ENCODE data around the gene KLHL14. TPM values are rescaled to one million over a fixed set of nuclear protein-coding genes. Genes with fewer than 3 reads are reported as not detected.

The KLHL14 gene
- total RNA-seq, 1 donor = not detected

- no peak for DNase-seq (ENCODE audit: insufficient read length, low spot score, missing footprints)
- H3K4me3 ChIP-seq (ENCODE audit: insufficient read depth, low read length) = no peak overlapping the region
- no peaks in the 10 kb centered on the region for H3K79me2 ChIP-seq (ENCODE audit: insufficient read depth, low read length)
- H4K20me1 ChIP-seq (ENCODE audit: insufficient read depth, low read length) = no peaks in the 10 kb centered on the region
- no peaks in the 10 kb centered on the region for H3K27me3 ChIP-seq (ENCODE audit: insufficient read depth, low read length)
- TF ChIP-seq, protein P1, sequence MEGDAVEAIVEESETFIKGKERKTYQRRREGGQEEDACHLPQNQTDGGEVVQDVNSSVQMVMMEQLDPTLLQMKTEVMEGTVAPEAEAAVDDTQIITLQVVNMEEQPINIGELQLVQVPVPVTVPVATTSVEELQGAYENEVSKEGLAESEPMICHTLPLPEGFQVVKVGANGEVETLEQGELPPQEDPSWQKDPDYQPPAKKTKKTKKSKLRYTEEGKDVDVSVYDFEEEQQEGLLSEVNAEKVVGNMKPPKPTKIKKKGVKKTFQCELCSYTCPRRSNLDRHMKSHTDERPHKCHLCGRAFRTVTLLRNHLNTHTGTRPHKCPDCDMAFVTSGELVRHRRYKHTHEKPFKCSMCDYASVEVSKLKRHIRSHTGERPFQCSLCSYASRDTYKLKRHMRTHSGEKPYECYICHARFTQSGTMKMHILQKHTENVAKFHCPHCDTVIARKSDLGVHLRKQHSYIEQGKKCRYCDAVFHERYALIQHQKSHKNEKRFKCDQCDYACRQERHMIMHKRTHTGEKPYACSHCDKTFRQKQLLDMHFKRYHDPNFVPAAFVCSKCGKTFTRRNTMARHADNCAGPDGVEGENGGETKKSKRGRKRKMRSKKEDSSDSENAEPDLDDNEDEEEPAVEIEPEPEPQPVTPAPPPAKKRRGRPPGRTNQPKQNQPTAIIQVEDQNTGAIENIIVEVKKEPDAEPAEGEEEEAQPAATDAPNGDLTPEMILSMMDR (IDR thresholded peaks at IDR 0.05; ENCODE audit: extremely low read depth, low read depth, low read length) = no peak
- no peaks in the 10 kb centered on the region for H3K36me3 ChIP-seq (ENCODE audit: insufficient read depth, low read length)
- H3K4me1 ChIP-seq (ENCODE audit: insufficient read depth, low read length) = no peaks in the 10 kb centered on the region
- no peaks in the 10 kb centered on the region for H3K9me3 ChIP-seq (ENCODE audit: low read depth, low read length)
- no peak overlapping the region for H3K4me2 ChIP-seq (ENCODE audit: insufficient read depth, low read length)
- H3K27ac ChIP-seq (ENCODE audit: low read depth, low read length) = no peak overlapping the region
- no peak overlapping the region for H2AFZ ChIP-seq (ENCODE audit: low read length)
Measured at GRCh38 chr18:32732165-32732564, 40.7 kb downstream of the KLHL14 start.

DNA sequence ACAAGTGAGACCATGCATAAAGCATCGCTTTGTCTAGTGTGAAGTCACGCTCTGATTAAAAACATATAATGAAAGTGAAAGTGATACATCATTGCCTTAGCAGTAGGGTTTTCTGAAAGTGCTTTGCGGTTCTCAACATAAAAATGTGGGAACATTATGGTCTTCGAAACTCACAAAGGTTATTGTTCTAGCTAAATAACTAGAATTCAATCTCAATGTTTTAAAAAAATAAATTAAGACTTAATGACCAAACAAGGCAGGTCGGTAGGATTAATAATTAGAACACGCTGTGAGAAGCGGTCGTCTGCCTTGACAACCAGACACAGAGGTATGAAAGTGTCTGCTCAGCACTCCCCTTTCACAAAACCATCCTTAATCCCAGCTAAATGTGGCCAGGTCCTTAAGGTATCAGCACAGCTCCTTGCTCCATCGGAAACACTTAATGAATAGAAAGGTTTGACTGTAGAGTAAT, 42.2 kb downstream of the KLHL14 start:
- Histone ChIP-seq H3K36me3 (ENCODE audit: insufficient read depth, low read length) (no peaks in the 10 kb centered on the region), H3K4me3 (ENCODE audit: insufficient read depth, low read length) (peak overlapping the region; percentile 71), H3K4me1 (ENCODE audit: insufficient read depth, low read length) (no peaks in the 10 kb centered on the region), H4K20me1 (ENCODE audit: insufficient read depth, low read length) (no peaks in the 10 kb centered on the region), H3K27ac (ENCODE audit: low read depth, low read length) (peak overlapping the region; percentile 20), H3K4me2 (ENCODE audit: insufficient read depth, low read length) (peak overlapping the region; percentile 83), H3K79me2 (ENCODE audit: insufficient read depth, low read length) (no peaks in the 10 kb centered on the region), H3K9me3 (ENCODE audit: low read depth, low read length) (no peaks in the 10 kb centered on the region), H3K27me3 (ENCODE audit: insufficient read depth, low read length) (no peaks in the 10 kb centered on the region), H2AFZ (ENCODE audit: low read length) (peak overlapping the region; percentile 84)
- TF ChIP-seq, protein P1 (IDR thresholded peaks at IDR 0.05; ENCODE audit: extremely low read depth, low read depth, low read length) = no peak
- DNase-seq (ENCODE audit: insufficient read length, low spot score, missing footprints) = peak; percentile 41

DNA sequence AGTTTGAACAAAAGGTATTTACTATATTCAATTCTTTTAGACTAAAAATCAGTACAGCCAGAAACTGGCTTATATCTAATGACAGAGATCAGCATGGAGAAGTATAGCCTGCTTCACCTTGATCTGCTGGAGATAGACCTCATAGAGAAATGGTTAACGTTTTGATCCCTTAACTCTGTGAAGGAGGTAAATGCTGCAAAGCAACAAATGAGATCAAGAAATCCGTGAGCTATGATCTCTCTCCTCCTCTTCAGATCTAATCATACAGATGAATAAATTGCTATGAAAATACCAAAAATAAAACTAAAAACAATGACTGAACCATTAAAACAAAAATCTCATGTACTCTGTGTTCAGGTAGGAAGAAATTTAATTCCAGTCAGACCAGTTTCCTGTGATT, 42.8 kb downstream of the KLHL14 start:
- Histone ChIP-seq H2AFZ (ENCODE audit: low read length) (peak overlapping the region; percentile 84), H3K4me2 (ENCODE audit: insufficient read depth, low read length) (peak overlapping the region; percentile 83), H3K4me3 (ENCODE audit: insufficient read depth, low read length) (peak overlapping the region; percentile 71)

DNA sequence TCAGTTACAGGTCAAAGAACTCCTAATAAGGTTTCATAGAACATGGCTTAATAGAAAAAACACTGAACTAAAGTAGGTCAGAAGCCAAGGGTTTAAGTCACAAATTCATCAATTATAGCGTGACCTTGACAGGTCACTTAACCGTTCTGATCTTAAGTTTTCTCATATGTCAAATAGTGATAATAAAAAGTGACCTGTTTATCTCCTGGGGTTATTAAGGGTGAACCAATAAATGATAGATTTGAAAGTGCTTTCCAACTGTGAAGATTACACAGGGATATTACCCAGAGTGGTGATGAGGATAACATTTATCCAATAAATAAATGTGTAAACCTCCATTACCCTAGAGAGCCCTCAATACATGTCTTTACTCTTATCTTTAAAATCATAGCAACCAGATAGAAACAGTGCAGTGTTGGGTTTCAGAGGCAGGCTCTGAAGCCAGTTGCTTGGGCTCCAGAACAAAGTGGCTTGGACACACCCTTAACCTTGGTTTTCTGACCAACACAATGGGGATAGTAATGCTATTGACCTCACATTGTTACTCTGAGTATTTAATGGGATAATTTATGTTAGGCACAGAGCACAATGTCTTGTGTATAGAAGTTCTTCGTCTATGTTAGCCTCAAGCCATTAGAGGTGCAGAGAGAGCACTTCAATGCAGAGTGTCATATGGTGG, 48.6 kb downstream of the KLHL14 start:
- no peaks in the 10 kb centered on the region for H3K9me3 ChIP-seq (ENCODE audit: low read depth, low read length)
- no peaks in the 10 kb centered on the region for H3K27me3 ChIP-seq (ENCODE audit: insufficient read depth, low read length)
- TF ChIP-seq, protein P1 (IDR thresholded peaks at IDR 0.05; ENCODE audit: extremely low read depth, low read depth, low read length) = no peak
- no peak overlapping the region for H3K4me3 ChIP-seq (ENCODE audit: insufficient read depth, low read length)
- H3K79me2 ChIP-seq (ENCODE audit: insufficient read depth, low read length) = no peaks in the 10 kb centered on the region
- no peak overlapping the region for H3K4me2 ChIP-seq (ENCODE audit: insufficient read depth, low read length)
- H3K36me3 ChIP-seq (ENCODE audit: insufficient read depth, low read length) = no peaks in the 10 kb centered on the region
- no peak for DNase-seq (ENCODE audit: insufficient read length, low spot score, missing footprints)
- H2AFZ ChIP-seq (ENCODE audit: low read length) = no peak overlapping the region
- H3K27ac ChIP-seq (ENCODE audit: low read depth, low read length) = no peak overlapping the region
- H3K4me1 ChIP-seq (ENCODE audit: insufficient read depth, low read length) = no peaks in the 10 kb centered on the region
- H4K20me1 ChIP-seq (ENCODE audit: insufficient read depth, low read length) = no peaks in the 10 kb centered on the region

More for the DNA sequence above, 42.8 kb downstream of the KLHL14 start:
- Histone ChIP-seq H3K4me1 (ENCODE audit: insufficient read depth, low read length) (no peaks in the 10 kb centered on the region), H4K20me1 (ENCODE audit: insufficient read depth, low read length) (no peaks in the 10 kb centered on the region), H3K79me2 (ENCODE audit: insufficient read depth, low read length) (no peaks in the 10 kb centered on the region), H3K9me3 (ENCODE audit: low read depth, low read length) (no peaks in the 10 kb centered on the region), H3K36me3 (ENCODE audit: insufficient read depth, low read length) (no peaks in the 10 kb centered on the region), H3K27me3 (ENCODE audit: insufficient read depth, low read length) (no peaks in the 10 kb centered on the region), H3K27ac (ENCODE audit: low read depth, low read length) (peak overlapping the region; percentile 20)
- TF ChIP-seq, protein P1 (IDR thresholded peaks at IDR 0.05; ENCODE audit: extremely low read depth, low read depth, low read length) = no peak
- no peak for DNase-seq (ENCODE audit: insufficient read length, low spot score, missing footprints)

Measured in osteoblast (primary cell).